Endothelial cell (in vitro differentiated cells): ENCODE data around the gene MTRF1. TPM values are rescaled to one million over a fixed set of nuclear protein-coding genes. Genes with fewer than 3 reads are reported as not detected.
A peak's percentile ranks its signal among the peaks of the same experiment; 100 is the strongest.

Source experiments
- DNase-seq: peaks from one replicate; pipeline ENCODE4 v3.0.0; 2021; ENCODE audit warnings: low spot score
- H3K27ac Mint-ChIP-seq: one replicate; pipeline ENCODE4 v1.8.0; 2021; ENCODE audit warnings: mixed read lengths, inconsistent platforms; ENCODE audit not compliant: unreplicated experiment
- H3K27me3 Mint-ChIP-seq: one replicate; pipeline ENCODE4 v1.8.0; 2021; ENCODE audit warnings: mild to moderate bottlenecking, moderate library complexity, mixed read lengths, inconsistent platforms; ENCODE audit not compliant: unreplicated experiment
- H3K36me3 Mint-ChIP-seq: one replicate; pipeline ENCODE4 v1.8.0; 2021; ENCODE audit warnings: mild to moderate bottlenecking, low read depth, mixed read lengths, inconsistent platforms; ENCODE audit not compliant: unreplicated experiment
- H3K4me1 Mint-ChIP-seq: one replicate; pipeline ENCODE4 v1.8.0; 2021; ENCODE audit warnings: mild to moderate bottlenecking, mixed read lengths, inconsistent platforms; ENCODE audit not compliant: unreplicated experiment
- H3K4me3 Mint-ChIP-seq: one replicate; pipeline ENCODE4 v1.8.0; 2021; ENCODE audit warnings: mild to moderate bottlenecking, mixed read lengths, inconsistent platforms; ENCODE audit not compliant: unreplicated experiment
- H3K9me3 Mint-ChIP-seq: one replicate; pipeline ENCODE4 v1.8.0; 2021; ENCODE audit warnings: mixed read lengths, inconsistent platforms; ENCODE audit not compliant: unreplicated experiment
- CTCF ChIP-seq: fragments of 200-600 bp; sonication (generic); IDR thresholded peaks from one replicate; pipeline ENCODE4 v1.5.0; 2021; ENCODE audit warnings: antibody characterized with exemption; ENCODE audit not compliant: unreplicated experiment
- total RNA-seq: library from RNA; stranded (reverse); fragmentation: NEBNext Ultra II Directional; extraction: Animal tissue kit (Norgen Biotek cat#: 25700); gene quantifications from one replicate; pipeline ENCODE4 v1.2.1, GENCODE V29; 2021; ENCODE audit not compliant: unreplicated experiment

Gene MTRF1
- total RNA-seq, 1 donor from 2014 or later, result 10.1 TPM

- H3K36me3 Mint-ChIP-seq, result no peaks in the 10 kb centered on the region
- H3K4me3 Mint-ChIP-seq, result no peak overlapping the region
- TF ChIP-seq CTCF, result no peak
Observed at GRCh38 chr13:41236369-41236768, 27.0 kb downstream of the MTRF1 start.

GRCh38 chr13:41232578-41233480 lies 30.5 kb downstream of the MTRF1 start:
- TF ChIP-seq CTCF, result no peak
- H3K36me3 Mint-ChIP-seq, result no peaks in the 10 kb centered on the region
- no peaks in the 10 kb centered on the region for H3K9me3 Mint-ChIP-seq
- no peaks in the 10 kb centered on the region for H3K27me3 Mint-ChIP-seq
- H3K4me1 Mint-ChIP-seq, result peaks cover 23% of the 10 kb centered on the region
- DNase-seq, result no peak
- peak overlapping the region; percentile 55 for H3K27ac Mint-ChIP-seq
- H3K4me3 Mint-ChIP-seq, result no peak overlapping the region

More at GRCh38 chr13:41236369-41236768, 27.0 kb downstream of the MTRF1 start:
- H3K9me3 Mint-ChIP-seq, result no peaks in the 10 kb centered on the region
- no peak overlapping the region for H3K27ac Mint-ChIP-seq
- DNase-seq, result no peak
- H3K4me1 Mint-ChIP-seq, result peaks cover 19% of the 10 kb centered on the region
- H3K27me3 Mint-ChIP-seq, result no peaks in the 10 kb centered on the region

- no peaks in the 10 kb centered on the region for H3K9me3 Mint-ChIP-seq
Observed at GRCh38 chr13:41231786-41232185, 31.6 kb downstream of the MTRF1 start.

GRCh38 chr13:41231025-41231677 lies 32.2 kb downstream of the MTRF1 start:
- Mint-ChIP-seq H3K27ac (peak overlapping the region; percentile 1), H3K4me3 (no peak overlapping the region), H3K36me3 (no peaks in the 10 kb centered on the region), H3K4me1 (peaks cover 23% of the 10 kb centered on the region), H3K9me3 (no peaks in the 10 kb centered on the region), H3K27me3 (no peaks in the 10 kb centered on the region)
- no peak for DNase-seq
- TF ChIP-seq CTCF, result no peak

More at GRCh38 chr13:41231786-41232185, 31.6 kb downstream of the MTRF1 start:
- Mint-ChIP-seq H3K27me3 (no peaks in the 10 kb centered on the region), H3K4me1 (peaks cover 23% of the 10 kb centered on the region), H3K27ac (no peak overlapping the region), H3K36me3 (no peaks in the 10 kb centered on the region), H3K4me3 (no peak overlapping the region)
- no peak for DNase-seq
- TF ChIP-seq CTCF, result no peak

GRCh38 chr13:41229356-41229755 lies 34.0 kb downstream of the MTRF1 start:
- Mint-ChIP-seq H3K9me3 (no peaks in the 10 kb centered on the region), H3K4me3 (no peak overlapping the region), H3K4me1 (peaks cover 22% of the 10 kb centered on the region), H3K36me3 (no peaks in the 10 kb centered on the region), H3K27me3 (no peaks in the 10 kb centered on the region), H3K27ac (no peak overlapping the region)
- DNase-seq, result no peak
- no peak for TF ChIP-seq CTCF
